ENCODE results near the gene OR10A2.

OR10A2 gene

GRCh38 chr11:6919698-6920097, 56.8 kb downstream of the OR10A2 start:
- H3K4me2 ChIP-seq (ENCODE audit: insufficient read depth, low read length) = no peak overlapping the region
- H3K9me3 ChIP-seq (ENCODE audit: insufficient read depth, low read length, severe bottlenecking) = no peaks in the 10 kb centered on the region
- H4K20me1 ChIP-seq (ENCODE audit: insufficient read depth, low read length) = no peaks in the 10 kb centered on the region
- H3K36me3 ChIP-seq (ENCODE audit: insufficient read depth, low read length) = peaks cover 5% of the 10 kb centered on the region; the same call in 1 of the 2 replicates
- H3K4me1 ChIP-seq (ENCODE audit: insufficient read depth, low read length) = no peaks in the 10 kb centered on the region
- H3K27me3 ChIP-seq (ENCODE audit: insufficient read depth, low read length, poor library complexity) = no peaks in the 10 kb centered on the region
- no peak overlapping the region for H2AFZ ChIP-seq (ENCODE audit: low read depth, low read length)
- H3K9ac ChIP-seq (ENCODE audit: low read depth, low read length) = no peak overlapping the region
- no peak overlapping the region for H3K4me3 ChIP-seq (ENCODE audit: low read depth in 1 of 2, low read length in 2 of 2)
- H3K27ac ChIP-seq (ENCODE audit: low read length) = no peak overlapping the region
- TF ChIP-seq, protein P1, sequence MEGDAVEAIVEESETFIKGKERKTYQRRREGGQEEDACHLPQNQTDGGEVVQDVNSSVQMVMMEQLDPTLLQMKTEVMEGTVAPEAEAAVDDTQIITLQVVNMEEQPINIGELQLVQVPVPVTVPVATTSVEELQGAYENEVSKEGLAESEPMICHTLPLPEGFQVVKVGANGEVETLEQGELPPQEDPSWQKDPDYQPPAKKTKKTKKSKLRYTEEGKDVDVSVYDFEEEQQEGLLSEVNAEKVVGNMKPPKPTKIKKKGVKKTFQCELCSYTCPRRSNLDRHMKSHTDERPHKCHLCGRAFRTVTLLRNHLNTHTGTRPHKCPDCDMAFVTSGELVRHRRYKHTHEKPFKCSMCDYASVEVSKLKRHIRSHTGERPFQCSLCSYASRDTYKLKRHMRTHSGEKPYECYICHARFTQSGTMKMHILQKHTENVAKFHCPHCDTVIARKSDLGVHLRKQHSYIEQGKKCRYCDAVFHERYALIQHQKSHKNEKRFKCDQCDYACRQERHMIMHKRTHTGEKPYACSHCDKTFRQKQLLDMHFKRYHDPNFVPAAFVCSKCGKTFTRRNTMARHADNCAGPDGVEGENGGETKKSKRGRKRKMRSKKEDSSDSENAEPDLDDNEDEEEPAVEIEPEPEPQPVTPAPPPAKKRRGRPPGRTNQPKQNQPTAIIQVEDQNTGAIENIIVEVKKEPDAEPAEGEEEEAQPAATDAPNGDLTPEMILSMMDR (IDR thresholded peaks at IDR 0.05; ENCODE audit: borderline replicate concordance, extremely low read depth, low read length, poor library complexity, severe bottlenecking) = no peak
- TF ChIP-seq EZH2 (IDR thresholded peaks at IDR 0.05; ENCODE audit: borderline replicate concordance, low read depth, low read length, severe bottlenecking) = no peak
- H3K79me2 ChIP-seq (ENCODE audit: insufficient read depth, low read length) = no peaks in the 10 kb centered on the region
- no peak for ATAC-seq (ENCODE audit: insufficient read depth, low read depth)
- no peak for DNase-seq

GRCh38 chr11:6920702-6921101, 57.8 kb downstream of the OR10A2 start, which contains the start of gene OR2D3:
Gene OR2D3 (plus strand): TSS chr11:6921002. CDS start chr11:6921002, 0 bp downstream.
- no peaks in the 10 kb centered on the region for H3K9me3 ChIP-seq (ENCODE audit: insufficient read depth, low read length, severe bottlenecking)
- H3K27ac ChIP-seq (ENCODE audit: low read length) = no peak within 1 kb of the TSS
- no peak within 1 kb of the TSS for H2AFZ ChIP-seq (ENCODE audit: low read depth, low read length)
- DNase-seq (no peak), ATAC-seq (ENCODE audit: insufficient read depth, low read depth) (no peak)
- no peak within 1 kb of the TSS for H3K4me3 ChIP-seq (ENCODE audit: low read depth in 1 of 2, low read length in 2 of 2)
- H3K36me3 ChIP-seq (ENCODE audit: insufficient read depth, low read length) = peaks cover 5% of the 10 kb centered on the region; the same call in 1 of the 2 replicates
- peaks cover 4% of the 10 kb centered on the region for H3K4me1 ChIP-seq (ENCODE audit: insufficient read depth, low read length)
- H3K4me2 ChIP-seq (ENCODE audit: insufficient read depth, low read length) = no peak within 1 kb of the TSS
- H4K20me1 ChIP-seq (ENCODE audit: insufficient read depth, low read length) = no peaks in the 10 kb centered on the region
- H3K27me3 ChIP-seq (ENCODE audit: insufficient read depth, low read length, poor library complexity) = no peaks in the 10 kb centered on the region
- no peak within 1 kb of the TSS for H3K9ac ChIP-seq (ENCODE audit: low read depth, low read length)
- H3K79me2 ChIP-seq (ENCODE audit: insufficient read depth, low read length) = no peaks in the 10 kb centered on the region
- TF ChIP-seq EZH2 (IDR thresholded peaks at IDR 0.05; ENCODE audit: borderline replicate concordance, low read depth, low read length, severe bottlenecking) = no peak
